ENCODE results near the gene USP35. TPM values are rescaled to one million over a fixed set of nuclear protein-coding genes. Genes with fewer than 3 reads are reported as not detected.

The USP35 gene
- total RNA-seq, 6 experiments from 2014 or later = 5.3 to 10.1 (median 7.9) TPM

DNA sequence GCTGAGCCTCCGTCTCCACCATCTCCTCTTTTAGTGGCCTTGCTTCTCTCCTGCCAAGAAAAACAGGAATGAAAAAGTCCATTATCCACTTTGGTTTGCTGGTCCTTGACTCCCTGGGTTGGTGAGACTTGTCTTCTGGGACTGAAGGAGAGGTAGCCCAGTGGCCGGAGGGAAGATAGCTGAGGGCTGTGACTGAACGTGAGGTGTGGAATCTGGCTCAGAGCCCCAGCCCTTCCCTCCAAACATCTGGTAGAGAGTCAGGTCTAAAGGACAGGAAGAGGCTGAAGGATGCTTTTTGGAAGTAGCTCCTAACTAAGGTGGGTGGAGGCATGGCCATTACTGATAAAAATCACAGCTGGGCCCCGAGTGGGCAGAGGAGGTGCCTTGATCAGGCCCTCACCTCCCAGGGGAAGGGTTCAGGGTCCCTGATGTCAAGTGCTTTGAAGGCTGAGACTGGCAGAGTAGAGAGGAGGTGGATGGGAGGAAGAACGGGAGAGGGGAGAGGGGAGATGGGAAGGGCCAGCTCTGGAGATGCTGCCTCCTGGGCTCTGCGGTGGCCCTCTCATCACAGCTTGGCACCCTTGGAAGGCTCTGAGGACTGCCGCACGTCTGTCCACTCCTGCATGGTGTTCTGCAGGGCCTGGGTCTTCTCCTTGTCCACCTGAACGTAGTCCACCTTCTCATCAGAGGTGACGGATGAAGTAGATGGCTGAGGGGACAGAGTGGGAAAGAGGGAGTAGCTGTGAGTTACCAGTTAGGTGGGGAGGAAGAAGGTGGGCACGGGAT lies 30.2 kb downstream of the USP35 start:
- H3K4me1 ChIP-seq = no peaks in the 10 kb centered on the region
- no peak for ATAC-seq
- no peaks in the 10 kb centered on the region for H3K27me3 ChIP-seq
- H3K4me3 ChIP-seq = no peak overlapping the region
- TF ChIP-seq POLR2A (IDR thresholded peaks at IDR 0.05) = no peak
- TF ChIP-seq, protein P1, sequence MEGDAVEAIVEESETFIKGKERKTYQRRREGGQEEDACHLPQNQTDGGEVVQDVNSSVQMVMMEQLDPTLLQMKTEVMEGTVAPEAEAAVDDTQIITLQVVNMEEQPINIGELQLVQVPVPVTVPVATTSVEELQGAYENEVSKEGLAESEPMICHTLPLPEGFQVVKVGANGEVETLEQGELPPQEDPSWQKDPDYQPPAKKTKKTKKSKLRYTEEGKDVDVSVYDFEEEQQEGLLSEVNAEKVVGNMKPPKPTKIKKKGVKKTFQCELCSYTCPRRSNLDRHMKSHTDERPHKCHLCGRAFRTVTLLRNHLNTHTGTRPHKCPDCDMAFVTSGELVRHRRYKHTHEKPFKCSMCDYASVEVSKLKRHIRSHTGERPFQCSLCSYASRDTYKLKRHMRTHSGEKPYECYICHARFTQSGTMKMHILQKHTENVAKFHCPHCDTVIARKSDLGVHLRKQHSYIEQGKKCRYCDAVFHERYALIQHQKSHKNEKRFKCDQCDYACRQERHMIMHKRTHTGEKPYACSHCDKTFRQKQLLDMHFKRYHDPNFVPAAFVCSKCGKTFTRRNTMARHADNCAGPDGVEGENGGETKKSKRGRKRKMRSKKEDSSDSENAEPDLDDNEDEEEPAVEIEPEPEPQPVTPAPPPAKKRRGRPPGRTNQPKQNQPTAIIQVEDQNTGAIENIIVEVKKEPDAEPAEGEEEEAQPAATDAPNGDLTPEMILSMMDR (IDR thresholded peaks at IDR 0.05) = no peak
- H3K27ac ChIP-seq = no peak overlapping the region
- H3K36me3 ChIP-seq = peaks cover 0 to 17% (median 3%) of the 10 kb centered on the region in 4 donors
- 69% methylated on average over 5 of the region's 11 CpGs for WGBS (ENCODE audit: insufficient coverage, low coverage, low lambda C conversion rate, missing lambda C conversion rate)
- no peaks in the 10 kb centered on the region for H3K9me3 ChIP-seq
- intact Hi-C loops (cut with DNase I) = no loop called here
- peak in 1 of 3 donors; percentile 33 for DNase-seq

GRCh38 chr11:78219493-78220217 lies 30.9 kb downstream of the USP35 start:
- Histone ChIP-seq H3K4me3 (no peak overlapping the region), H3K27ac (no peak overlapping the region), H3K36me3 (peaks cover 0 to 13% (median 3%) of the 10 kb centered on the region in 4 donors), H3K9me3 (no peaks in the 10 kb centered on the region), H3K4me1 (no peaks in the 10 kb centered on the region), H3K27me3 (no peaks in the 10 kb centered on the region)
- TF ChIP-seq, protein P1 (IDR thresholded peaks at IDR 0.05) = no peak
- TF ChIP-seq POLR2A (IDR thresholded peaks at IDR 0.05) = no peak
- ATAC-seq (no peak), DNase-seq (peak in 1 of 3 donors; percentile 34)
- no CpG with 5 or more reads among the region's 7 CpGs for WGBS (ENCODE audit: insufficient coverage, low coverage, low lambda C conversion rate, missing lambda C conversion rate)
- intact Hi-C loops (cut with DNase I) = no loop called here

DNA sequence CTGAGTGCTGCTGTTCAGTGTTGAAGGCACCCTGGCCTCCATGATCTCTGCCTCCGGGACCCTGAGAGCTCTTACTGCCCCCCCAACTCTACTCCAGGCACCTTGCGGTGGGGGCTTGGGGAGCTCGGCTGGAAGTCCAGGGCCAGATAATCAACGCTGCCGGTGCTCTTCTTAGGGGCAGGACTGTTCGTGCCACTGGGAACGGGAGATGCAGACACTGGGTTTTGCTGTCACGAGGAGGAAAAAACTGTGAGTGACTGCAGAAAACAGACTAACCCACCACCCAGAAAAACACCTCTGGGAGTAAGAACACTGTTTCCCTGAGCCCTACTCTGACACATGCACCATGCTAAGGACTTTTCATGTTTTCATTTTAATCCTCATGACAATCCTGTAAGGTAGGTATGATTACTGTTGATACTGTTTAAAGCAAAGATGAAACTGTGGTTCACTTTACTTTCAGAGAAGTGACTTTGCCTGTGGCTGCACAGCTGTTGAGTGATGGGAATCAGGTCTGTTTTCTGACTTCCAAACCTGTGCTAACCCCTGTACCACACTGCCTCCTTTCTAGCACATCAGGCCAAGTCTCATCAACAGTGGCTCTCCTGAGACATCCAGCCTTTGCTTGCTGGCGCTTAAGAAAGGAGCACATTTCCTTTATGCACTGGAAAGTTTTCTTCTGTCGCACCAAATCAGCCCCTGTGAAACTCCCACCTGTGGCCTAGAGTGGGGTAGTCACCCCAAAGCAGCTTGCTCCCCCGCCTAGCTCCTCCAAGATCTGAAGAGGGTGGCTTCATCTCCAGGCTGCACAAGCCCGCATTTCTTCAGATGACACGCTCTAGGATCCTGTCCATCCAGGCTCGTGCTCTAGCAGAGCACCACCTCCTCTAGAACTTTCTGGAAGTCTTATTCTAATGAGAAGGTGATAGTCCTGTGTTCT lies 31.8 kb downstream of the USP35 start:
- DNase-seq = peak in 1 of 3 donors; percentile 23
- intact Hi-C loops (cut with DNase I) = no loop called here
- Histone ChIP-seq H3K4me1 (no peaks in the 10 kb centered on the region), H3K27me3 (no peaks in the 10 kb centered on the region), H3K36me3 (peaks cover 0 to 7% (median 1%) of the 10 kb centered on the region in 4 donors), H3K27ac (no peak overlapping the region), H3K9me3 (no peaks in the 10 kb centered on the region), H3K4me3 (no peak overlapping the region)
- TF ChIP-seq, protein P1 (IDR thresholded peaks at IDR 0.05) = no peak
- no peak for TF ChIP-seq POLR2A (IDR thresholded peaks at IDR 0.05)
- WGBS (ENCODE audit: insufficient coverage, low coverage, low lambda C conversion rate, missing lambda C conversion rate) = 93% methylated on average over 7 of the region's 14 CpGs
- ATAC-seq = no peak
